ENCODE data around the gene MAEA.

- TF ChIP-seq HDAC2 (IDR thresholded peaks at IDR 0.05) = no peak
- no peak for TF ChIP-seq MYC (IDR thresholded peaks at IDR 0.05; ENCODE audit: low read depth, low read length)
- no peak for TF ChIP-seq MYC (CRISPR knock-in tag; IDR thresholded peaks at IDR 0.05; ENCODE audit: borderline replicate concordance, low read depth)
- TF ChIP-seq NFATC3 (IDR thresholded peaks at IDR 0.05) = no peak
- no peak for TF ChIP-seq MAX (CRISPR knock-in tag; IDR thresholded peaks at IDR 0.05)
- no peak for TF ChIP-seq ZNF24 (IDR thresholded peaks at IDR 0.05)
- no peak for TF ChIP-seq JUND (IDR thresholded peaks at IDR 0.05; ENCODE audit: borderline replicate concordance, low read depth, low read length)
- no peak for TF ChIP-seq JUND (tag; IDR thresholded peaks at IDR 0.05; ENCODE audit: borderline replicate concordance, low read depth, low read length)
- no peak for TF ChIP-seq USF1 (CRISPR knock-in tag; IDR thresholded peaks at IDR 0.05)
- no peak for TF ChIP-seq JUN (IDR thresholded peaks at IDR 0.05; ENCODE audit: borderline replicate concordance, low read depth, low read length)
- no peak for TF ChIP-seq JUN (CRISPR knock-in tag; IDR thresholded peaks at IDR 0.05; ENCODE audit: borderline replicate concordance)
- TF ChIP-seq ZNF140 (CRISPR knock-in tag; IDR thresholded peaks at IDR 0.05) = no peak
- TF ChIP-seq ZNF274 (IDR thresholded peaks at IDR 0.05; ENCODE audit: borderline replicate concordance, low read depth, low read length) = no peak
- TF ChIP-seq REST (IDR thresholded peaks at IDR 0.05; ENCODE audit: borderline replicate concordance) = no peak
- TF ChIP-seq REST (CRISPR knock-in tag; IDR thresholded peaks at IDR 0.05; ENCODE audit: low read depth) = no peak
Observed at GRCh38 chr4:1294424-1294823, 4.7 kb downstream of the MAEA start.
